ENCODE data around the gene RPL5. TPM values are rescaled to one million over a fixed set of nuclear protein-coding genes. Genes with fewer than 3 reads are reported as not detected.

Gene RPL5
- total and polyA plus RNA-seq, 2 experiments from 2014 or later: 918 to 1,643 TPM

- Histone ChIP-seq H3K9me3 (ENCODE audit: low read depth) (no peaks in the 10 kb centered on the region), H3K4me1 (ENCODE audit: low read depth) (no peaks in the 10 kb centered on the region), H3K4me3 (no peak overlapping the region), H3K27ac (no peak overlapping the region), H3K27me3 (no peaks in the 10 kb centered on the region), H3K36me3 (peaks cover 1% of the 10 kb centered on the region)
- DNase-seq (ENCODE audit: low read depth in 1 of 2, low spot score in 1 of 2): no peak
- TF ChIP-seq CTCF (IDR thresholded peaks at IDR 0.05; ENCODE audit: low read depth, low read length): no peak
Observed at GRCh38 chr1:92855236-92855635, 23.4 kb downstream of the RPL5 start.

- H3K36me3 ChIP-seq: no peaks in the 10 kb centered on the region
- H3K27ac ChIP-seq: no peak overlapping the region
- H3K27me3 ChIP-seq: no peaks in the 10 kb centered on the region
- TF ChIP-seq CTCF (IDR thresholded peaks at IDR 0.05; ENCODE audit: low read depth, low read length): no peak
- DNase-seq (ENCODE audit: low read depth in 1 of 2, low spot score in 1 of 2): no peak
- H3K4me3 ChIP-seq: no peak overlapping the region
- no peaks in the 10 kb centered on the region for H3K9me3 ChIP-seq (ENCODE audit: low read depth)
- no peaks in the 10 kb centered on the region for H3K4me1 ChIP-seq (ENCODE audit: low read depth)
Observed at GRCh38 chr1:92857817-92858216, 26.0 kb downstream of the RPL5 start.

- Histone ChIP-seq H3K4me1 (ENCODE audit: low read depth) (no peaks in the 10 kb centered on the region), H3K36me3 (no peaks in the 10 kb centered on the region), H3K27ac (no peak overlapping the region), H3K4me3 (no peak overlapping the region), H3K9me3 (ENCODE audit: low read depth) (no peaks in the 10 kb centered on the region), H3K27me3 (no peaks in the 10 kb centered on the region)
- DNase-seq (ENCODE audit: low read depth in 1 of 2, low spot score in 1 of 2): peak; percentile 85 to 88
- peak; percentile 93 for TF ChIP-seq CTCF (IDR thresholded peaks at IDR 0.05; ENCODE audit: low read depth, low read length)
Observed at GRCh38 chr1:92858564-92859399, 26.9 kb downstream of the RPL5 start.

- H3K9me3 ChIP-seq (ENCODE audit: low read depth): no peaks in the 10 kb centered on the region
- H3K36me3 ChIP-seq: no peaks in the 10 kb centered on the region
- H3K27me3 ChIP-seq: no peaks in the 10 kb centered on the region
- H3K4me1 ChIP-seq (ENCODE audit: low read depth): no peaks in the 10 kb centered on the region
- no peak for DNase-seq (ENCODE audit: low read depth in 1 of 2, low spot score in 1 of 2)
- H3K27ac ChIP-seq: no peak overlapping the region
- no peak overlapping the region for H3K4me3 ChIP-seq
- no peak for TF ChIP-seq CTCF (IDR thresholded peaks at IDR 0.05; ENCODE audit: low read depth, low read length)
Observed at GRCh38 chr1:92859400-92860039, 27.7 kb downstream of the RPL5 start.

- H3K4me3 ChIP-seq: no peak overlapping the region
- no peaks in the 10 kb centered on the region for H3K27me3 ChIP-seq
- DNase-seq (ENCODE audit: low read depth in 1 of 2, low spot score in 1 of 2): no peak
- no peak overlapping the region for H3K27ac ChIP-seq
- no peak for TF ChIP-seq CTCF (IDR thresholded peaks at IDR 0.05; ENCODE audit: low read depth, low read length)
- no peaks in the 10 kb centered on the region for H3K36me3 ChIP-seq
- no peaks in the 10 kb centered on the region for H3K4me1 ChIP-seq (ENCODE audit: low read depth)
- H3K9me3 ChIP-seq (ENCODE audit: low read depth): no peaks in the 10 kb centered on the region
Observed at GRCh38 chr1:92862605-92863004, 30.8 kb downstream of the RPL5 start.
